Measurements from ENCODE around the gene THADA. TPM values are rescaled to one million over a fixed set of nuclear protein-coding genes. Genes with fewer than 3 reads are reported as not detected.

Gene THADA
- total and polyA plus RNA-seq, 3 experiments from 2014 or later = 12.2 to 48.7 (median 45.8) TPM

GRCh38 chr2:43273529-43273928 lies 322.3 kb downstream of the THADA start:
- H3K27me3 ChIP-seq (ENCODE audit: insufficient read depth, low read length, poor library complexity, severe bottlenecking) = no peaks in the 10 kb centered on the region
- H3K4me1 ChIP-seq (ENCODE audit: insufficient read depth, low read length) = no peaks in the 10 kb centered on the region
- H3K4me3 ChIP-seq (ENCODE audit: low read length) = no peak overlapping the region
- no peaks in the 10 kb centered on the region for H3K36me3 ChIP-seq (ENCODE audit: insufficient read depth, low read length)
- ChIA-PET CTCF (no interaction called here), POLR2A (interaction anchor here (0.6 kb wide), 1 partner anchor 895 kb away, joined by 3 read pairs; the partner anchor contains the start of gene PPM1B)
- no peak overlapping the region for H3K4me3 Mint-ChIP-seq
- no peak overlapping the region for H3K27ac ChIP-seq (ENCODE audit: low read depth, low read length)
- H3K9me3 ChIP-seq (ENCODE audit: low read length) = no peaks in the 10 kb centered on the region
- H3K27me3 Mint-ChIP-seq = no peaks in the 10 kb centered on the region
- peak overlapping the region in 3 of 8 donors; percentile 36 to 68 (median 48) for H3K27ac Mint-ChIP-seq
- H3K36me3 Mint-ChIP-seq = peaks cover 0 to 69% (median 26%) of the 10 kb centered on the region in 3 donors
- no peaks in the 10 kb centered on the region for H3K9me3 Mint-ChIP-seq
- no peak for DNase-seq
- H3K4me1 Mint-ChIP-seq = peaks cover 0 to 3% (median 0%) of the 10 kb centered on the region in 3 donors

- H3K27ac Mint-ChIP-seq = peak overlapping the region in 3 of 8 donors; percentile 11 to 58 (median 47)
- H3K9me3 Mint-ChIP-seq = no peaks in the 10 kb centered on the region
- H3K4me3 Mint-ChIP-seq = no peak overlapping the region
- H3K36me3 Mint-ChIP-seq = peaks cover 0 to 71% (median 28%) of the 10 kb centered on the region in 3 donors
- H3K27ac ChIP-seq (ENCODE audit: low read depth, low read length) = no peak overlapping the region
- H3K9me3 ChIP-seq (ENCODE audit: low read length) = no peaks in the 10 kb centered on the region
- CTCF ChIA-PET = no interaction called here
- no peaks in the 10 kb centered on the region for H3K27me3 ChIP-seq (ENCODE audit: insufficient read depth, low read length, poor library complexity, severe bottlenecking)
- POLR2A ChIA-PET = no interaction called here
- H3K36me3 ChIP-seq (ENCODE audit: insufficient read depth, low read length) = no peaks in the 10 kb centered on the region
- H3K4me1 Mint-ChIP-seq = no peaks in the 10 kb centered on the region
- no peaks in the 10 kb centered on the region for H3K27me3 Mint-ChIP-seq
- no peak for DNase-seq
- no peak overlapping the region for H3K4me3 ChIP-seq (ENCODE audit: low read length)
- H3K4me1 ChIP-seq (ENCODE audit: insufficient read depth, low read length) = no peaks in the 10 kb centered on the region
Measured at GRCh38 chr2:43270930-43271615, 324.8 kb downstream of the THADA start.

- CTCF ChIA-PET = no interaction called here
- Mint-ChIP-seq H3K36me3 (peaks cover 0 to 70% (median 30%) of the 10 kb centered on the region in 3 donors), H3K9me3 (no peaks in the 10 kb centered on the region), H3K27me3 (no peaks in the 10 kb centered on the region), H3K4me3 (no peak overlapping the region), H3K27ac (peak overlapping the region in 4 of 8 donors; percentile 6 to 81 (median 38)), H3K4me1 (no peaks in the 10 kb centered on the region)
- Histone ChIP-seq H3K9me3 (ENCODE audit: low read length) (no peaks in the 10 kb centered on the region), H3K27ac (ENCODE audit: low read depth, low read length) (no peak overlapping the region), H3K36me3 (ENCODE audit: insufficient read depth, low read length) (no peaks in the 10 kb centered on the region), H3K4me1 (ENCODE audit: insufficient read depth, low read length) (no peaks in the 10 kb centered on the region), H3K27me3 (ENCODE audit: insufficient read depth, low read length, poor library complexity, severe bottlenecking) (no peaks in the 10 kb centered on the region), H3K4me3 (ENCODE audit: low read length) (no peak overlapping the region)
- DNase-seq = no peak
- POLR2A ChIA-PET = no interaction called here
Measured at GRCh38 chr2:43270461-43270860, 325.4 kb downstream of the THADA start.

- Histone ChIP-seq H3K27ac (ENCODE audit: low read depth, low read length) (no peak overlapping the region), H3K36me3 (ENCODE audit: insufficient read depth, low read length) (no peaks in the 10 kb centered on the region), H3K27me3 (ENCODE audit: insufficient read depth, low read length, poor library complexity, severe bottlenecking) (no peaks in the 10 kb centered on the region), H3K9me3 (ENCODE audit: low read length) (no peaks in the 10 kb centered on the region), H3K4me1 (ENCODE audit: insufficient read depth, low read length) (no peaks in the 10 kb centered on the region), H3K4me3 (ENCODE audit: low read length) (no peak overlapping the region)
- Mint-ChIP-seq H3K9me3 (no peaks in the 10 kb centered on the region), H3K4me3 (no peak overlapping the region), H3K4me1 (no peaks in the 10 kb centered on the region), H3K36me3 (peaks cover 0 to 75% (median 29%) of the 10 kb centered on the region in 3 donors), H3K27ac (peak overlapping the region in 2 of 8 donors; percentile 9 to 36), H3K27me3 (no peaks in the 10 kb centered on the region)
- POLR2A ChIA-PET = no interaction called here
- DNase-seq = no peak
- CTCF ChIA-PET = no interaction called here
Measured at GRCh38 chr2:43269706-43270105, 326.1 kb downstream of the THADA start.

GRCh38 chr2:43269074-43269572 lies 326.7 kb downstream of the THADA start:
- Mint-ChIP-seq H3K4me1 (no peaks in the 10 kb centered on the region), H3K4me3 (no peak overlapping the region), H3K27ac (peak overlapping the region in 3 of 8 donors; percentile 19 to 87 (median 61)), H3K27me3 (no peaks in the 10 kb centered on the region), H3K9me3 (no peaks in the 10 kb centered on the region), H3K36me3 (peaks cover 0 to 76% (median 25%) of the 10 kb centered on the region in 3 donors)
- DNase-seq = no peak
- Histone ChIP-seq H3K27ac (ENCODE audit: low read depth, low read length) (no peak overlapping the region), H3K4me1 (ENCODE audit: insufficient read depth, low read length) (no peaks in the 10 kb centered on the region), H3K36me3 (ENCODE audit: insufficient read depth, low read length) (no peaks in the 10 kb centered on the region), H3K9me3 (ENCODE audit: low read length) (no peaks in the 10 kb centered on the region), H3K4me3 (ENCODE audit: low read length) (no peak overlapping the region), H3K27me3 (ENCODE audit: insufficient read depth, low read length, poor library complexity, severe bottlenecking) (no peaks in the 10 kb centered on the region)
- ChIA-PET POLR2A (no interaction called here), CTCF (no interaction called here)

- no peak overlapping the region for H3K4me3 ChIP-seq (ENCODE audit: low read length)
- Mint-ChIP-seq H3K27me3 (no peaks in the 10 kb centered on the region), H3K4me1 (no peaks in the 10 kb centered on the region), H3K9me3 (no peaks in the 10 kb centered on the region), H3K4me3 (no peak overlapping the region), H3K27ac (peak overlapping the region in 5 of 8 donors; percentile 44 to 87 (median 70)), H3K36me3 (peaks cover 0 to 74% (median 21%) of the 10 kb centered on the region in 3 donors)
- CTCF ChIA-PET = no interaction called here
- no peaks in the 10 kb centered on the region for H3K27me3 ChIP-seq (ENCODE audit: insufficient read depth, low read length, poor library complexity, severe bottlenecking)
- POLR2A ChIA-PET = no interaction called here
- H3K36me3 ChIP-seq (ENCODE audit: insufficient read depth, low read length) = no peaks in the 10 kb centered on the region
- DNase-seq = no peak
- no peaks in the 10 kb centered on the region for H3K4me1 ChIP-seq (ENCODE audit: insufficient read depth, low read length)
- no peaks in the 10 kb centered on the region for H3K9me3 ChIP-seq (ENCODE audit: low read length)
- no peak overlapping the region for H3K27ac ChIP-seq (ENCODE audit: low read depth, low read length)
Measured at GRCh38 chr2:43268066-43268953, 327.5 kb downstream of the THADA start.

- Histone ChIP-seq H3K4me3 (ENCODE audit: low read length) (no peak overlapping the region), H3K27me3 (ENCODE audit: insufficient read depth, low read length, poor library complexity, severe bottlenecking) (no peaks in the 10 kb centered on the region), H3K27ac (ENCODE audit: low read depth, low read length) (no peak overlapping the region), H3K36me3 (ENCODE audit: insufficient read depth, low read length) (no peaks in the 10 kb centered on the region), H3K9me3 (ENCODE audit: low read length) (no peaks in the 10 kb centered on the region), H3K4me1 (ENCODE audit: insufficient read depth, low read length) (no peaks in the 10 kb centered on the region)
- Mint-ChIP-seq H3K4me1 (no peaks in the 10 kb centered on the region), H3K4me3 (no peak overlapping the region), H3K27me3 (no peaks in the 10 kb centered on the region), H3K9me3 (no peaks in the 10 kb centered on the region), H3K36me3 (peaks cover 0 to 77% (median 21%) of the 10 kb centered on the region in 3 donors), H3K27ac (peak overlapping the region in 1 of 8 donors; percentile 17)
- ChIA-PET POLR2A (no interaction called here), CTCF (no interaction called here)
- DNase-seq = no peak
Measured at GRCh38 chr2:43267381-43267780, 328.5 kb downstream of the THADA start.

- no peaks in the 10 kb centered on the region for H3K9me3 ChIP-seq (ENCODE audit: low read length)
- peak overlapping the region in 1 of 7 donors; percentile 36 for H3K4me3 Mint-ChIP-seq
- H3K27me3 Mint-ChIP-seq = no peaks in the 10 kb centered on the region
- H3K9me3 Mint-ChIP-seq = no peaks in the 10 kb centered on the region
- H3K27ac Mint-ChIP-seq = no peak overlapping the region
- no peaks in the 10 kb centered on the region for H3K4me1 ChIP-seq (ENCODE audit: insufficient read depth, low read length)
- H3K36me3 ChIP-seq (ENCODE audit: insufficient read depth, low read length) = no peaks in the 10 kb centered on the region
- no peaks in the 10 kb centered on the region for H3K27me3 ChIP-seq (ENCODE audit: insufficient read depth, low read length, poor library complexity, severe bottlenecking)
- H3K4me3 ChIP-seq (ENCODE audit: low read length) = no peak overlapping the region
- H3K4me1 Mint-ChIP-seq = no peaks in the 10 kb centered on the region
- no peak for DNase-seq
- ChIA-PET POLR2A (no interaction called here), CTCF (no interaction called here)
- no peak overlapping the region for H3K27ac ChIP-seq (ENCODE audit: low read depth, low read length)
- H3K36me3 Mint-ChIP-seq = peaks cover 0 to 77% (median 18%) of the 10 kb centered on the region in 3 donors
Measured at GRCh38 chr2:43266711-43267111, 329.1 kb downstream of the THADA start.

Data from CD8-positive, alpha-beta memory T cell (primary cell).